Daoy (cell line): ENCODE results near the gene UROC1. TPM values are rescaled to one million over a fixed set of nuclear protein-coding genes. Genes with fewer than 3 reads are reported as not detected.
A peak's percentile ranks its signal among the peaks of the same experiment; 100 is the strongest.
"Not testable (repeated sequence)": the region's sequence is repeated elsewhere in the genome, so short reads cannot be mapped to it uniquely, and the experiment has no call there.

ENCODE experiments used
- DNase-seq: peaks from one replicate; pipeline ENCODE4 v3.0.0-alpha.2; 2015; ENCODE audit warnings: low read depth
- total RNA-seq: library from RNA; depleted of rRNA; stranded (reverse); fragments of >200 nt; shearing (Covaris generic); gene quantifications from 2 replicates; pipeline ENCODE4 v1.2.3, GENCODE V29; 2014

The UROC1 gene
- total RNA-seq, 1 experiment from 2014 or later, result not detected

- DNase-seq, result no peak
Observed at GRCh38 chr3:126547721-126548120, 30.1 kb upstream of the UROC1 start.

DNA sequence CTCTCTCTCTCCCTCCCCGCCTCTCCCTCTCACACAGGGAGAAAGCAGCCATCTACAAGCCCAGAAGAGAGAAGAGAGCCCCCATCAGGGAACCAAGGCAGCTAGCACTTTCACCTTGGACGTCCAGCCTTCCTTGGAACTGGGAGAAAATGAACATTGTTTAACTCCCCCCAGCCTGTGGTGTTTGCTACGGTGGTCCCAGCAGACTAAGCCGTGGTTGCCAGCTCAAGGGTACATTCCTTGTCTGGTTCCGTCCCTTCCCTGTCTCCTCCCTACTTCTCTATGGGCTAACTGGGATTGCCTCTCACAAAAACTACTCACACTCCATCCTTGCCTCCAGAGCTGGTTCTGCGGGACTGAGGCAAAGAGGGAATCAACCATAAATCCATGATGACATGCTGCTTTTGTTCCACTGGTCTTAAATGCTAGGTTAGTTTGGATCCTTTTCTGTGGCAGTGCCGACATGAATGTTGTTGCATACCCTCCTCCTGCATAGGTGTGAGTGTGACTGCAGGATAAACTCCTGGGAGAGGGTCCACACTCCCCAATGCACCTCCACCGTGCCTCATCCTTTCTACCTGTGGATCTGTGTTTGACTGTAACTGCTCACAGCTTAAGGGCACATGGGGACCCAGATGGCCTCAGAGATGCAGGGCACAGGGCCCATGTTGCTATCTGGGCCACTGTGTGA, 29.1 kb upstream of the UROC1 start:
- no peak for DNase-seq

DNA sequence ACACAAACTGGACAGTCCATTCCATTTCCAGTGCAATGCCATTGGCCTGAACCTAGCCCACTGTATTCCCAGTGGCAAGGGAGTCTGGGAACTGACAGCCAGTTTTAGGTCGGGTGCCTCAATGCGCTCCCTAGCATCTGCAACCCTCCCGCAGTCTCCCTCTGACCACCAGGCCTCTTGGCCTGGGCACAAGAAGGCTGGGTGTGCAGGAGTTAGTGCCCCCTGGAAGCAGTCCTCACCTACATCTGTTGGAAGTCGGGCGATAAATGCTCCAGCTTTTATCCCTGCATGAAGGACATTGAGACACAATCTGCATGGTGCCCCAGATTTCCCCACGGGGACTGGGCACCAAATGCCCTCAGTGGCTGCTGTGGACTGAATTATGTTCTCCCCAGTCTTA, 28.4 kb upstream of the UROC1 start:
- DNase-seq, result no peak

GRCh38 chr3:126545544-126545943, 28.0 kb upstream of the UROC1 start:
- no peak for DNase-seq

DNA sequence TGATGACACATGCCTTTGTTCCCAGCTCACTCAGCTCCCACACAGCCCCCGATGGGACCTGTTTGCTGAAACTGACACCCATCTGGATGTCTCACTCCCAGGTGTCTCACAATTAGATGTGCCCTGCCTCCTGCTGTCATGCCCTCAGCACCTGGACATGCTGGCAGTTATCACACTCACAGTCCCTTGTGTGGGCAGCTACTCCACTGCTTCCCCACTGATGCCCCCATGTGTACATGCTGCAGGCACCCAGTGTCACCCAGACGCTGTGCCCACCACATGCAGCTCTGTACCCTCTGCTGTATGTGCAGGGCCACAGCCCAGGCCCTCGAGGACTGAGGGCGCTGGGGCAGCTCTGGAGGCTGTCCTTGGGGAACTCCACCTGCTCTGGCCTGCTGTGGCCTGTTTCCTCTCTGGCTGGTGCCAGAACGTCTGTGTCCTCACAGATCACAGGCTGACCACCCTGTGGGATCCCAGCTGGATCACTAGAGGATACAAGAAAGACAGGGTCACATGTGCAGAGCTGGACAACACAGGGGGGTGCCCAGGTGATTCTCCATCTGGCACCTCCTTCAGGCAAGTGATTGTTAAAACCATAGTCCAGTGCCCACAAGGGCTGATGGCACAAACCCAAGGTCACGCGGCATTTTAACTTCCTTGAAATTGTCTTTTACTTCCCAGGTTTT, 27.2 kb upstream of the UROC1 start:
- no peak for DNase-seq

DNA sequence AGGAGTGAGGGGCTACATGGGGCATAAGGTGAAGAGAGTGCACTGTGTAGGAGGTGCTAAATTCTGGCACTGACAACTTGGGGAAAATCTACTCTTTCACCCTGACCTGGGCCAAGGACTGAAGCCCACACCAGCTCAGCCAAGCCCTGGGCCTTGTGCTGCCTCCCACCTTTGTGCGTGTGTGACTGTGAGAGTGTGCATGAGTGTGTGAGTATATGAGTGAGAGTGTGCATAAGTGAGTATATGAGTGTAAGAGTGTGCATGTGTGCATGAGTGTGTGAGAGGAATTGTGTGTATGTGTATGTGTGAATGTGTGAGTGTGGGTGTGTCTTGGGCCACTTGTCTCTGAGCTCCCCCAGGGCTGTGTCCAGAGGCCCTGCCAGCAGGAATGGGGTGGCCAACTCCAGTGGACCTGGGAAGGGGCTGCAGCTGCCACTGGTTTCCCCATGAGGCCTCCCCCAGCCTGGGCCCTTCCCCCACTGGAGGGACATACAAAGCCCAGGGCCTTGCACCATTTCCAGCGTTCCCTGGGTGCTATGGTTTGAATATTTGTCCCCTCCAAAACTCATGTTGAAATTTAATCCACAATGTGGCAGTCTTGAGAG, 26.0 kb upstream of the UROC1 start:
- no peak for DNase-seq

DNA sequence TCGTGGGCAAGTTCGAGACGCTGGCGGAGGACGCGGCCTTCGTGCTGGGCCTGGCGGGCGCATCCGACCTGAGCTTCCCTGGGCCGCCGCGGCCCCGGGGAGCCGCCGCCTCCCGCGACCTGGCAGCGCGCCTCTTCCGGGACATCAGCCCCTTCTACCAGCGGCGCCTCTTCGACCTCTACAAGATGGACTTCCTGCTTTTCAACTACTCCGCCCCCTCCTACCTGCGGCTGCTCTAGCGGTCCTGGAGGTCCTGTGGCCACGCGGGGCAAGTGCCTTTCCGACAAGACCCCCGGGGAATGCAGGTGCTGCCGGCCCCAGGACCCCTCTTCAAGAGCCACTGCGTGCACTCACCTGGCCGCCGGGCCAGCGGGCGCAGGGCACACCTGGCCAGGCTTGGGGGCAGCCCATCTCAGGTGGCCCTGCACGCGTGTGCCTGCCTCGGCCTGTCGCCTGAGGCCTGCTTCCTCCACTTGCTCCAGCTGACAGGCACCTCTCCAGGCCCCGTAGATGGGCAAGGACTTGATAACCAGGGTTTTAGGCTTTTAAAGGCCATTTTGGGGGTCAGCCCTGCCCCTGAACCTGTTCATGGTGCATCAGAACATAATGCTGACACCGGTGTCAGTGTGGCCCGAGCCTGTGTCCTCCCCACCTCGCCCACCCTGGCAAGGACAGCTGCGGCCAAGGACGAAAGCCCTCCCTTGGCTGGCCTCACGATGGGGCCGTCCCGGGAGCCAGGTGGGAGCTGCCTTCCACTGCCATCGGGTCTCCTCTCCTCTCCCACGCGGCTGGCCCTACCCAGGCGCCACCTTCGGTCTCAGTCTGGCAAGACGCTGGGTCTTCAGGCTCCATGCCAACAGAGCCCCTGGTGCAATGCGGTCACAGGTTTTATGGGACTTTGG, 25.0 kb upstream of the UROC1 start:
- DNase-seq, result peak; percentile 0

DNA sequence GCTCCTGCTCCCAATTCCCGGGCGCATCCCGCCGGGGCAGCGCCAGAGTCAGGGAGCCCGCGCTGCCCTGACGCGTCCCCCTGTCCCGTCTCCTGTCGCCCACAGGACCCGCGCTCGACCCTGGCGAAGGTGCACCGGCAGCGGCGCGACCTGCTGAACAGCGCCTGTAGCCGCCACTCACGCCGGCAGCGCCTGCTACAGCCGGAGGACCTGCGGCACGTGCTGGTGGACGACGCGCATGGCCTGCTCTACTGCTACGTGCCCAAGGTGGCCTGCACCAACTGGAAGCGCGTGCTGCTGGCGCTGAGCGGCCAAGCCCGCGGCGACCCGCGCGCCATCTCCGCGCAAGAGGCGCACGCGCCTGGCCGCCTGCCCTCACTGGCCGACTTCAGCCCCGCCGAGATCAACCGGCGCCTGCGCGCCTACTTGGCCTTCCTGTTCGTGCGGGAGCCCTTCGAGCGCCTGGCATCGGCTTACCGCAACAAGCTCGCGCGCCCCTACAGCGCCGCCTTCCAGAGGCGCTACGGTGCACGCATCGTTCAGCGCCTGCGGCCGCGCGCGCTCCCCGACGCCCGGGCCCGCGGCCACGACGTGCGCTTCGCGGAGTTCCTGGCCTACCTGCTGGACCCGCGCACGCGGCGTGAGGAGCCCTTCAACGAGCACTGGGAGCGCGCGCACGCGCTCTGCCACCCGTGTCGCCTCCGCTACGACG, 24.2 kb upstream of the UROC1 start:
- no peak for DNase-seq

DNA sequence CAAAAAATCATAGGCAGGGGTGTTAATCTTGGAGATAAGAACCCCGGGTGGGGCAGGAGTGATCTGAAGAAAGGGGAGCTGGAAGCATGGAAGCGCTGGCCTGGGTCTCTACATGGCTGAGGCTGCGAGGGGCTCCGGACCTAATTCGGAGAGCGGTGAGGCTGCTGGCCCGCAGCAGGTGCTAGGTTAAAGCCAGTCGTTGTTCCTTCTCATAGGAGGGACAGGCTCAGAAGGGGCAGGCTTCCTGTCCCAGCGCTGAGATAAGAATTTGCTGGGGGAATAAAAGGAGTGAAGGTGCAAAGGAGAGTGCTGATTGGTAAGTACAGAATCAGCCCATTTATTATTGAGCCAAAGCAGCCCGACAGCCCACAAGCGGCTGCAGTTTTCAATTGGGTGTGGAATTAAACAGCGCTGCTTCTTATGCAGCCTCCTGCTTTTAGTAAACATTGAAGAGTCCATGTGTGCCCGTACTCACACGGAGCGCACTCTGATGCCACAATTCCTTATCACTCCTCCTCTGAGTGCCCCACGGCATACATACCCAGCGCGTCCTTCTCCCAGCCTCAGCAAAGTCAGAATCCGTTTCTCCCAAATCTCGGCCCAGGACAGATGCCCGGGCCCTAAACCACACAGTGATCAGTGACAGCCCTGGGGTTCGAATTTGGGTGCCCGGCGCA, 23.5 kb upstream of the UROC1 start:
- no peak for DNase-seq

- DNase-seq, result peak; percentile 96
Observed at GRCh38 chr3:126540342-126540849, 22.8 kb upstream of the UROC1 start.

DNA sequence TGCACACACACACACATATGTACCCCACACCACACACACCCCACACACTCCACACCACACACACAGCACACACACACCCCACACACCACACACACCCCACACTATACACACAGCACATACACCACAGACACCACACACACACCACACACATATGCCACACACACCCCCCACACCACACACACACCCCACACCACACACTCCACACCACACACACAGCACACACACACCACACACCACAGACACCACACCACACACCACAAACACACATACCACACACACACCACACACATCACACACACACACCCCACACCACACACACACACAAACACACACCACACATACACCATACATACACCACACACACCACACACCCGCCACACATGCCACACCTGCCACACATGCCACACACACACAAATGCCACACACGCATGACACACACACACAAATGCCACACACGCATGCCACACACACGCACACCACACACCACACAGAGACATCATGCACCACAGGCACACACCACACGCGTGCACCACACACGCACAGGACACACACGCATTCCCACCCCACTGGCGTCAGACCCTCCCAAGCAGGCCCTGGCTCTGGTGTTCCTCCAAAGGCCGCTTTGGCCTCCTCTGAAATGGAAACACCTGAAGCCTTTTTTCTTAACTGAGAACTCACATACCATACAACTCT, 22.1 kb upstream of the UROC1 start:
- DNase-seq, result no peak

- DNase-seq, result no peak
Observed at GRCh38 chr3:126538966-126539365, 21.4 kb upstream of the UROC1 start.

GRCh38 chr3:126538316-126538715, 20.7 kb upstream of the UROC1 start:
- no peak for DNase-seq

GRCh38 chr3:126537730-126538281, 20.2 kb upstream of the UROC1 start:
- DNase-seq, result no peak

DNA sequence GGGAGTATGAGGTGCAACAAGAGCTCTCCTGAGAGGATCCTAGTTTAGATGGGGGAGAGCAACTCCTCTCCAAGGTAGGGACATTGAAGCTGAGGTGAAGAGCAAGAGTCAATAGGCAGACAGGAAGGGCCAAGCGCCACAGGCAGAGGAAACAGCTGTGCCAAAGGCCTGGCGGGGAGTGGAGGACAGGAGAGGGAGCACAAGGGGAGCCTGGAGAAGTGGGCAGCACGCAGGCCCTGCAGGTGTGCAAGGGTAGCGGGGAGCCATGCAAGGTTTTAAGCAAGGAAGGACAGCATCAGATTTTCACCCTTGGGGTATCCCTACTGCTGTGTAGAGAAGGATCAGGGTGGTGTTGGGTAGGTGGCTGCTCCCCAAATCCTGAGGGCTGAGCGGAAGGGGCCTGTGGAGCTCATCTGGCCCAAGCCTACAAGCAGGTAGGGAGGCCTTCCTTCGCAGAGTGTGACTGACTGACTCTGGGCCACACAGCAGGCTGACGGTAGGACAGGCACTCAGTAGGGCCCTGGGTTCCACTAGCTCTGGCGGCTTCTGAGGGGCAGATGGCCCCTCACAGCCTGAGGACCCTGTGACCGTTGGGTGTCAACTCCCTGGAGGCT, 19.6 kb upstream of the UROC1 start:
- DNase-seq, result no peak

DNA sequence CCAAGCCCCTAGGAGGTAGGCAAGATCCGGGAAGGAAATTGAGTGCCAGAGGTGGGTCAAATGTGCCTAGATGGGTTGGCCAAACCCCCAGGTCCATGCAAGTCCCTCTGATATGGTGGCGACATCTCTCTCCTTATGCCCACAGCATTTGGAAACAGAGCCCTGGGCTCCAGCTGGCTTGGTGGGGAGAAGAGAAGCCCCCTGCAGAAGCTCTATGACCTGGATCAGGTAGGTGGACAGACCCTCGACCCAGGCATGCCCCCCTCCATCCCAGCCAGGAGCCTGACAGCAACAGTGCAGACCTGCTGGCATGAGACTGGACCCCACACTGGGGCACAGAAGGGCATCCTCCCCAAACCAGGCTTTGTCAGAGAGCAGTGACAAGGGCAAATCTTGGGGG, 18.6 kb upstream of the UROC1 start:
- no peak for DNase-seq

GRCh38 chr3:126535636-126536035, 18.1 kb upstream of the UROC1 start:
- DNase-seq, result no peak

DNA sequence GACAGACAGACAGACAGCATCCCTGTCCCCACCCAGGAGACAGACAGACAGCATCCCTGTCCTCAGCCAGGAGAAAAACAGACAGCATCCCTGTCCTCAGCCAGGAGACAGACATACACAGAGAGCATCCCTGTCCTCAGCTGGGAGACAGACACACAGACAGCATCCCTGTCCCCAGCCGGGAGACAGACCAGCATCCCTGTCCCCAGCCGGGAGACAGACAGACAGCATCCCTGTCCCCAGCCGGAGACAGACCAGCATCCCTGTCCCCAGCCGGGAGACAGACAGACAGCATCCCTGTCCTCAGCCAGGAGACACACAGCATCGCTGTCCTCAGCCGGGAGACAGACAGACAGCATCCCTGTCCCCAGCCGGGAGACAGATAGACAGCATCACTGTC, 17.1 kb upstream of the UROC1 start:
- DNase-seq, result not testable (repeated sequence)

- no peak for DNase-seq
Observed at GRCh38 chr3:126533506-126533905, 15.9 kb upstream of the UROC1 start.

DNA sequence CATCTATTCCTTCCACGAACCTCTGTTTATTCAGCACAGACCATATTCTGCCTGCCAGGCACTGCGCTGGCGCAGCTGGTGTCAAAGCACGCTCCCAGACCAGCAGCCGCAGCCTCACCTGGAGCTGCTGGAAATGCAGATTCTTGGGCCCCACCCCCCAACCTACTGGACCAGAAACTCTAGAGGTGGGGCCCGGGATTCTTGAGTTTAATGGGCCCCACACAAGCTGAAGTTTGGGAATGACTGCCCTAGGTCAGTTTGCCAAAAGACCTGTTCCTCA, 13.4 kb upstream of the UROC1 start:
- DNase-seq, result no peak
